Neuron (in vitro differentiated cells): ENCODE data around the gene BTN1A1.

Experiments used
- H2AFZ ChIP-seq: one replicate; pipeline ENCODE4 v1.6.1; 2013; ENCODE audit warnings: low read depth, mild to moderate bottlenecking, inconsistent platforms, low read length, moderate library complexity
- H3K27me3 ChIP-seq: one replicate; pipeline ENCODE4 v1.6.1; 2013; ENCODE audit warnings: low read length; ENCODE audit not compliant: insufficient read depth
- H3K36me3 ChIP-seq: one replicate; pipeline ENCODE4 v1.6.1; 2013; ENCODE audit warnings: low read length; ENCODE audit not compliant: insufficient read depth
- H3K4me1 ChIP-seq: one replicate; pipeline ENCODE4 v1.6.1; 2013; ENCODE audit warnings: low read length; ENCODE audit not compliant: insufficient read depth
- H3K4me3 ChIP-seq: 2 replicates; pipeline ENCODE4 v1.5.1; 2013; ENCODE audit warnings: mild to moderate bottlenecking, low read length, moderate library complexity
- H3K9me3 ChIP-seq: one replicate; pipeline ENCODE4 v1.6.1; 2013; ENCODE audit warnings: low read length

BTN1A1 gene

GRCh38 chr6:26525838-26526237, 25.7 kb downstream of the BTN1A1 start:
- no peaks in the 10 kb centered on the region for H3K36me3 ChIP-seq
- H3K4me3 ChIP-seq, result no peak overlapping the region
- no peak overlapping the region for H2AFZ ChIP-seq
- no peaks in the 10 kb centered on the region for H3K4me1 ChIP-seq
- no peaks in the 10 kb centered on the region for H3K9me3 ChIP-seq
- H3K27me3 ChIP-seq, result no peaks in the 10 kb centered on the region

GRCh38 chr6:26526928-26527327, 26.8 kb downstream of the BTN1A1 start:
- Histone ChIP-seq H3K4me3 (no peak overlapping the region), H3K9me3 (no peaks in the 10 kb centered on the region), H3K36me3 (no peaks in the 10 kb centered on the region), H3K27me3 (no peaks in the 10 kb centered on the region), H3K4me1 (no peaks in the 10 kb centered on the region), H2AFZ (no peak overlapping the region)

DNA sequence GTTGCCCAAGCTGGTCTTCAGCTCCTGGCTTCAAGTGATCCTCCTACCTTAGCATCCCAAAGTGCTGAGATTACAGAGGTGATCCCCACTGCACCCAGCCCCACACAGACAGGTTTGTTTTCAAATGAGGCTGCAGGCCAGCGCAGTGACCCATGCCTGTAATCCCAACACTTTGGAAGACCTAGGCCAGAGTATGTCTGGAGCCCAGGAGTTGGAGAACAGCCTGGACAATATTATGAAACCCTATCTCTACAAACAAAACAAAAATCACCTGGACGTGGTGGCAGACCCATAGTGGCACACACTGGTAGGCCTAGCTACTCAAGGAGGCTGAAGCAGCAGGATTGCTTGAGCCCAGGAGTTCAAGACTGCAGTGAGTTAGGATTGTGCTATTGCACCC, 30.1 kb downstream of the BTN1A1 start:
- Histone ChIP-seq H3K4me1 (peaks cover 3% of the 10 kb centered on the region), H3K9me3 (no peaks in the 10 kb centered on the region), H3K4me3 (no peak overlapping the region), H2AFZ (no peak overlapping the region), H3K36me3 (no peaks in the 10 kb centered on the region), H3K27me3 (no peaks in the 10 kb centered on the region)

GRCh38 chr6:26531897-26532296, 31.8 kb downstream of the BTN1A1 start:
- peaks cover 3% of the 10 kb centered on the region for H3K4me1 ChIP-seq
- no peaks in the 10 kb centered on the region for H3K36me3 ChIP-seq
- H3K4me3 ChIP-seq, result no peak overlapping the region
- no peaks in the 10 kb centered on the region for H3K27me3 ChIP-seq
- H2AFZ ChIP-seq, result no peak overlapping the region
- no peaks in the 10 kb centered on the region for H3K9me3 ChIP-seq

DNA sequence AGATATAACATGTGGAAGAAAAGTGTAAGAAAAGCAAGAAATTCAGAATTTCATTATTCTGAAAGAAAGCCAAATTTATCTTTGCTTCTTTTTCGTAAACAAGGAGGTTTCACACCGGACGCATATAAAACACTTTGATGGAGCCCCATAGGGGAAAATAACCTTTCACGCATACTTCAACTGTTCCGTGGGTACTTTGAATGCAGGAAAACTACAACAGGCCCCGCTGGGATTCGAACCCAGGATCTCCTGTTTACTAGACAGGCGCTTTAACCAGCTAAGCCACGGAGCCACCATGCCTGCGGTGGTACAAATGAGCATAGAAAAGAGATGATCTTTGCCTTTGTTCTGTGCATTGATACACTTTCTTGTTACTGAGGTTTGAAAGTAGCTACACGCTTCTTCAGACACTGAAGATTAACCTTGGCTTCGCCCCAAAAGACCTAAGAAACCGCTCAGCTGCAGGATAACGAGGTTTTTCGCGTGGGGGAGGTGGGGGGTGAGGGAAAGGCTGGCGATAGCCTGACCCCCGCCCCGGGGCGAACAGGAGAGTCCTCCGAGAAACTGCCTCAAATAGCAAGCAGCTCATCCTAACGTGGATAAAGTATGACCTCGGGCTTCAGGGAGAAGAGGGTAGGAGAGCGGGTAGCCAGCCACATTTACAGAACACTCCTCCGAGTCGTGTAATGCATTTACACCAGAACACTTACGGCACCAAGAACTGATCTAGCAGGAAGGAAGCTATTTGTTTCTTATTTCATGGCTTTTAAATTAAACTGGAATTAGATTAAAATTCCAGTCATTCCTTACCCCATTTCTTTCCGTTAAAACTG, 32.8 kb downstream of the BTN1A1 start:
- H3K4me3 ChIP-seq, result peak overlapping the region; percentile 91
- no peaks in the 10 kb centered on the region for H3K27me3 ChIP-seq
- peak overlapping the region; percentile 100 for H2AFZ ChIP-seq
- H3K9me3 ChIP-seq, result no peaks in the 10 kb centered on the region
- peaks cover 3% of the 10 kb centered on the region for H3K4me1 ChIP-seq
- H3K36me3 ChIP-seq, result no peaks in the 10 kb centered on the region

DNA sequence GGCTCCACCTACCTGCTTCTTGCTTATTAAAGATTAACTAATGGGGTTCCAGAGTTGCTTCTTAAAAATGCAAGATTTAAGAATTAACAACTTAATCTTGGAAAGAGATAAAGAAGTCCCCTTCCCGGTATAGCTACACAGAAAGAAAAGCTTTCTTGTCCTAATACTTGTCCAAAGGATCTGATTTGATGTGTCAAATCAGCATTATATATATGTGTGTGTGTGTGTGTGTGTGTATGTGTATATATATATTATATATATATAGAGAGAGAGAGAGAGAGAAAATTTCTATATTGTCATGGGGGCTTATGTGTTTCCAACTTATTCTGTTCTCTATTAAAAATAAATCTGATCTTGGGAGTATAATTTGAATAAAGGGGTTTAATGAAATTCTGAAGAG, 33.4 kb downstream of the BTN1A1 start:
- H3K4me1 ChIP-seq, result peaks cover 3% of the 10 kb centered on the region
- H2AFZ ChIP-seq, result peak overlapping the region; percentile 100
- H3K27me3 ChIP-seq, result no peaks in the 10 kb centered on the region
- H3K9me3 ChIP-seq, result no peaks in the 10 kb centered on the region
- H3K36me3 ChIP-seq, result no peaks in the 10 kb centered on the region
- H3K4me3 ChIP-seq, result peak overlapping the region; percentile 91

GRCh38 chr6:26534681-26535465, 34.8 kb downstream of the BTN1A1 start:
- H3K4me1 ChIP-seq, result peaks cover 9% of the 10 kb centered on the region
- peaks cover 3% of the 10 kb centered on the region for H3K36me3 ChIP-seq
- no peaks in the 10 kb centered on the region for H3K27me3 ChIP-seq
- no peak overlapping the region for H2AFZ ChIP-seq
- no peaks in the 10 kb centered on the region for H3K9me3 ChIP-seq
- no peak overlapping the region for H3K4me3 ChIP-seq

DNA sequence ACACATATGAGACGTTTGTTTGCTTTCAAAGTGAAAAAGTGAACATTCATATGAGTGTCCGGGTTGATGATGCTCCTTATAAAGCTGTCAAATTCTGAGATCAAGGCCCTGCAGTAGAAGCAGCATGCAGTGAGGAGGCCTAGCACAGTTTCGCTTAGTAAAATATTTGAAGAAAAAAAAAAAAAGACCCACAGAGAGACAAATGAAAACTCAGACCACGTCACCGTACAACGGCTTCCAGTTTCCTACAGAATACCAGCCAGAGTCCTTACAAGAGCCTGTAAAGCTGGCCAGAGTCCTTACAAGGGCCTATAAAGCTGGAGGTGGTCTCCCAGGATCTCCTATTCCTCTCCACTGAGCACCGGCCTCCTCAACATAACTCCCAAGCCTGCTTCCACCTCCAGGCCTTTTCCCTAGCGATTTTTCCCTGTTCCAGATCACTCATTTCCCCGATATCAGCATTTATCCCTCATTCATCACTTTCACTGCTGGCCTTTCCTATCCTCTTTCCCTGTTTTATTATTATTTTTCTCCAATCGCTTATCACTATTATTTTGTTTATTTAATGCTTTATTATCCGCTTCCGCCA, 36.6 kb downstream of the BTN1A1 start:
- Histone ChIP-seq H3K4me1 (peaks cover 11% of the 10 kb centered on the region), H3K36me3 (peaks cover 9% of the 10 kb centered on the region), H3K9me3 (no peaks in the 10 kb centered on the region), H2AFZ (peak overlapping the region; percentile 88), H3K4me3 (peak overlapping the region; percentile 81), H3K27me3 (no peaks in the 10 kb centered on the region)

DNA sequence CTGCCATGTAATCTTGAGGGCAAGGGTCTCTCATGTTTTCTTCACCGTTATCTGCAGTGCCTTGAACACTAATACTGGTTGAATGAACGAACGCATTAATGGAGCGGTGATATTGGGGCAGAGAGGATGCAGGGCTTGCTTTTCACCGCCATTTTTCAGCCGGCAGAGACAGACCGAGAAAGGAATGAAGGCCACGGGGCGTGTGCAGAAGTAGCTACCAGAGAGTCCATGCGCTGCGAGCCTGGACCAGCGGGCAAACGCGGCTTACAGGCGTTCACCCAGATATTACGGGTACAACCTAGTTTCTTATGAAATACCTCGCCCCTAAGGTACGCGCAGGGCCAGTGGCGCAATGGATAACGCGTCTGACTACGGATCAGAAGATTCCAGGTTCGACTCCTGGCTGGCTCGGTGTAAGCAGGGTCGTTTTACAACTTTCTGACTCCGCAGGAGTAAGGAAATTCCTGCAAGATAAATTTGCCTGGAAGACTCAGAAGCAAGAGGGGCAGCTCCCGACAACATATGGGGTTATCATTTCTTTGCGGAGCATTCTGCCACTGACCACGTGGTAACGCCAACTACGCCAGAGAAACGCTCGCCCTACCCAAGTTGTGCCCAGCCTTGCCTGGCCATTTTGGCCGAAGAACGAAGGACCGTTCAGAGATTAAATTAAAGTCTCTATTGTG, 37.2 kb downstream of the BTN1A1 start:
- H3K27me3 ChIP-seq, result no peaks in the 10 kb centered on the region

DNA sequence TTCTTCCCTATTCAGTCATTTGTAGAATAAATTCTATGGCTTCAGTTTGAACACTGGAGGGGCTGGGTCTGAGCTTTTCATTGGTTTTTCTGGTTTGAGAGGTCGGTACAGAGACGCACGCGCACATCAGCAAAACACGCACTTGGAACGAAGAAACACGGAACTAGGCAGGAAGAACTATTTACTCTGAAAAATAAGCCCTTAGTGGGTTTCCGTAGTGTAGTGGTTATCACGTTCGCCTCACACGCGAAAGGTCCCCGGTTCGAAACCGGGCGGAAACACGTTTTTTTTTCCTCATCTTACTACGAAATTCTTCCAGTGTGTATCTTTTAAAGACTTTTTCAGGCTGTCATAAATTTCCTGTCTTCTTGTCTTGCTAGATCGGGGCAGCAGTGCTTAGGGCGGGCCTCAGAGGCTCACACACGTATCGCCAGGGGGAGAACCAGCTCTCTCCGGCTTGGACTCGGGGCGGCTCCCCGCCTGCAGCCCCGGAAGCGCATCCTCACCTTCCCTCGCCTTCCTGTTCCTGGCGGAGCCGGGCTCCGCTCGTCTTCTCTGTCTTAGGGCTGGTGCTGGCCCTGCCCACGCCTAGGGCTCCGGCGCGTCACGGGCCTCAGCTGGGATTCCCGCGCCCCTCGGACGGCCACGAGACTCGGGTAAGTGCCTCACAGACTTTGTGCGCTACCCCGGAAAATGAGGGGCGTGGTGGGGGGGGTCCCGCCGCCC, 37.9 kb downstream of the BTN1A1 start, which contains the start of gene HMGN4:
Gene HMGN4 (plus strand): TSS at position 521 of the 726 bp plus-strand sequence. CDS start 6,841 bp downstream, outside the sequence.
- Histone ChIP-seq H3K4me3 (peak within 1 kb of the TSS; percentile 81), H3K9me3 (no peaks in the 10 kb centered on the region), H3K36me3 (peaks cover 17% of the 10 kb centered on the region), H3K27me3 (no peaks in the 10 kb centered on the region), H2AFZ (peak within 1 kb of the TSS; percentile 66), H3K4me1 (peaks cover 11% of the 10 kb centered on the region)

More for the DNA sequence above, 37.2 kb downstream of the BTN1A1 start:
- no peaks in the 10 kb centered on the region for H3K9me3 ChIP-seq
- H3K4me1 ChIP-seq, result peaks cover 11% of the 10 kb centered on the region
- peaks cover 10% of the 10 kb centered on the region for H3K36me3 ChIP-seq
- peak overlapping the region; percentile 88 for H2AFZ ChIP-seq
- H3K4me3 ChIP-seq, result peak overlapping the region; percentile 81

DNA sequence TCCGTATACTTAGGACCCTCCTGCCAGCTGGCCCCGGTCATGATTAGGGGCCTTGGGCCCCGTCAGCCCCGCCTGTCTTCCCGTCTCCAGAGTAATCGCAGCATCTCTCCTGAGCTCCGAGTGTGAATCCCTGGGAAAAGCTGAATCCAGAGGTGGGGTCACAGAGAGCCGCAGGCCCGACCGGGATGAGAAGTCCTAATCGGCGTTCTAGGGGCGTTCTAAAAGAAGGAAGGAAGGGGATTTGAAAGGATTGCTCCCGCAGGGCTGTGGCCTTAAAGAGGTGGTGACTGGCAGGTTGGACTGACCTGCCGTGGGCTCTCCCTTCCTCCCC, 38.4 kb downstream of the BTN1A1 start:
- peaks cover 18% of the 10 kb centered on the region for H3K36me3 ChIP-seq
- H3K27me3 ChIP-seq, result no peaks in the 10 kb centered on the region
- peak overlapping the region; percentile 66 for H2AFZ ChIP-seq
- peak overlapping the region; percentile 81 for H3K4me3 ChIP-seq
- H3K9me3 ChIP-seq, result no peaks in the 10 kb centered on the region
- peaks cover 11% of the 10 kb centered on the region for H3K4me1 ChIP-seq

DNA sequence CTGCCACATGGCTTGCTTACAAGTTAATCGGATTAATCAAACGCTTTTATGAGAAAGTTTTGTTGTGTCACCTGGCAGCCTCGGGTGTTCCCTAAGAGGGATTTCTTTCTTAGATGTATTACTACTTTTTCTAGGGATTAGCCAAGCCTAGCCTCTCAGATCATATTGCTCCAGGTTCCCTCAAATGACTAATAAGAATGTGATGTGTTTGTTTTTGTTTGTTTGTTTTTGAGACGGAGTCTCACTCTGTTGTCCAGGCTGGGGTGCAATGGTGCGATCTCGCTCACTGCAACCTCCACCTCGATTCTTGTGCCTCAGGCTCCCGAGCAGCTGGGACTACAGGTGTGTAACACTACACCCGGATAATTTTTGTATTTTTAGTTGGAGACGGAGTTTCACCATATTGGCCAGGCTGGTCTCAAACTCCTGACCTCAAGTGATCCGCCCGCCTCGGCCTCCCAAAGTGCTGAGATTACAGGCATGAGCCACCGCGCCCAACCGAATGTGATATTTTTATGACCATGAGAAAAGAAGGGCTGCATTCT, 39.0 kb downstream of the BTN1A1 start:
- Histone ChIP-seq H3K4me3 (peak overlapping the region; percentile 81), H3K9me3 (no peaks in the 10 kb centered on the region), H3K4me1 (peaks cover 8% of the 10 kb centered on the region), H3K27me3 (no peaks in the 10 kb centered on the region), H2AFZ (no peak overlapping the region), H3K36me3 (peaks cover 21% of the 10 kb centered on the region)
